Liver (tissue), 9 donors: Measurements from ENCODE around the gene CLASP2. TPM values are rescaled to one million over a fixed set of nuclear protein-coding genes. Genes with fewer than 3 reads are reported as not detected.

Experiments
- DNase-seq: peaks from one replicate; pipeline ENCODE4 v3.0.0-alpha.2; 2017; ENCODE audit warnings: low spot score
- H3K27ac ChIP-seq, 2 donors: one replicate each; pipeline ENCODE4 v1.7.0; 2013; ENCODE audit warnings: inconsistent platforms in 2 of 2, low read length in 2 of 2, control low read depth in 1 of 2, low read depth in 1 of 2, mild to moderate bottlenecking in 1 of 2
- H3K27me3 ChIP-seq, 4 donors: one replicate each; pipeline versions ENCODE4 v1.6.1 to v1.7.0; 2013; ENCODE audit warnings: low read length in 3 of 4, inconsistent platforms in 1 of 4, mild to moderate bottlenecking in 1 of 4, moderate library complexity in 1 of 4; ENCODE audit not compliant: control insufficient read depth in 4 of 4, insufficient read depth in 4 of 4
- H3K36me3 ChIP-seq, 4 donors: one replicate each; pipeline versions ENCODE4 v1.6.1 to v1.7.0; 2013; ENCODE audit warnings: low read length in 3 of 4, mild to moderate bottlenecking in 3 of 4, low read depth in 1 of 4, moderate library complexity in 1 of 4; ENCODE audit not compliant: control insufficient read depth in 4 of 4, insufficient read depth in 3 of 4
- H3K4me1 ChIP-seq, 4 donors: one replicate each; pipeline versions ENCODE4 v1.6.1 to v1.7.0; 2013; ENCODE audit warnings: low read length in 3 of 4, mild to moderate bottlenecking in 3 of 4, moderate library complexity in 1 of 4; ENCODE audit not compliant: control insufficient read depth in 4 of 4, insufficient read depth in 4 of 4
- H3K4me3 ChIP-seq, 3 donors: one replicate each; pipeline versions ENCODE4 v1.6.1 to v1.7.0; 2013; ENCODE audit warnings: low read length in 3 of 3, control low read depth in 1 of 3, low read depth in 1 of 3, mild to moderate bottlenecking in 1 of 3
- H3K9ac ChIP-seq, 2 donors: one replicate each; pipeline ENCODE4 v1.7.0; 2013; ENCODE audit warnings: low read length in 2 of 2, mild to moderate bottlenecking in 2 of 2, moderate library complexity in 2 of 2, control low read depth in 1 of 2, low read depth in 1 of 2
- H3K9me3 ChIP-seq, 4 donors: one replicate each; pipeline versions ENCODE4 v1.6.1 to v1.7.0; 2013; ENCODE audit warnings: low read length in 3 of 4; ENCODE audit not compliant: control insufficient read depth in 4 of 4
- ATF3 ChIP-seq: IDR thresholded peaks from 2 replicates; pipeline ENCODE4 v1.6.1; 2016; ENCODE audit warnings: antibody characterized with exemption
- CTCF ChIP-seq: fragments of 150-350 bp; IDR thresholded peaks from 2 replicates; pipeline ENCODE4 v1.5.1; 2017; ENCODE audit warnings: improper control_type of control experiment, low read depth, low read length; ENCODE audit not compliant: missing input control
- EGR1 ChIP-seq, 2 donors: IDR thresholded peaks; 2 replicates each; pipeline ENCODE4 v1.6.1; 2016 to 2018; ENCODE audit warnings: antibody characterized with exemption in 2 of 2, low read depth in 2 of 2
- FOXA1 ChIP-seq: IDR thresholded peaks from 2 replicates; pipeline ENCODE4 v1.6.1; 2016; ENCODE audit warnings: antibody characterized with exemption
- FOXA2 ChIP-seq: IDR thresholded peaks from 2 replicates; pipeline ENCODE4 v1.6.1; 2016; ENCODE audit warnings: antibody characterized with exemption
- GABPA ChIP-seq, 2 donors: IDR thresholded peaks in 1 of 2; conservative IDR thresholded peaks in 1 of 2; 2 replicates each; pipeline ENCODE4 v1.6.1; 2016; ENCODE audit warnings: antibody characterized with exemption in 2 of 2, mild to moderate bottlenecking in 1 of 2, moderate library complexity in 1 of 2
- HNF4A ChIP-seq, 2 donors: conservative IDR thresholded peaks; 2 replicates each; pipeline ENCODE4 v1.6.1; 2016; ENCODE audit warnings: antibody characterized with exemption in 2 of 2, mild to moderate bottlenecking in 2 of 2
- HNF4G ChIP-seq: IDR thresholded peaks from 2 replicates; pipeline ENCODE4 v1.6.1; 2016; ENCODE audit warnings: antibody characterized with exemption
- JUND ChIP-seq, 2 donors: IDR thresholded peaks; 2 replicates each; pipeline ENCODE4 v1.6.1; 2016; ENCODE audit warnings: antibody characterized with exemption in 2 of 2
- MAX ChIP-seq: IDR thresholded peaks from 2 replicates; pipeline ENCODE4 v1.6.1; 2016; ENCODE audit warnings: antibody characterized with exemption
- NR2F2 ChIP-seq: IDR thresholded peaks from 2 replicates; pipeline ENCODE4 v1.6.1; 2016; ENCODE audit warnings: antibody characterized with exemption
- RAD21 ChIP-seq, 2 donors: IDR thresholded peaks; 2 replicates each; pipeline ENCODE4 v1.6.1; 2016; ENCODE audit warnings: antibody characterized with exemption in 2 of 2, mild to moderate bottlenecking in 2 of 2
- REST ChIP-seq: IDR thresholded peaks from 2 replicates; pipeline ENCODE4 v1.6.1; 2016; ENCODE audit warnings: antibody characterized with exemption, mild to moderate bottlenecking
- RXRA ChIP-seq, 2 donors: IDR thresholded peaks; 2 replicates each; pipeline ENCODE4 v1.6.1; 2017 to 2018; ENCODE audit warnings: antibody characterized with exemption in 2 of 2, mild to moderate bottlenecking in 1 of 2
- SP1 ChIP-seq: IDR thresholded peaks from 2 replicates; pipeline ENCODE4 v1.6.1; 2018; ENCODE audit warnings: antibody characterized with exemption, mild to moderate bottlenecking
- TAF1 ChIP-seq: conservative IDR thresholded peaks from 2 replicates; pipeline ENCODE4 v1.6.1; 2016; ENCODE audit warnings: antibody characterized with exemption, mild to moderate bottlenecking
- YY1 ChIP-seq: IDR thresholded peaks from 2 replicates; pipeline ENCODE4 v1.6.1; 2016; ENCODE audit warnings: antibody characterized with exemption, mild to moderate bottlenecking
- WGBS: extraction: QIAGEN DNeasy Blood & Tissue Kit; methylation state at CpG from one replicate; pipeline ENCODE4 v1.1.7; 2013; 5-methylcytosine and 5-hydroxymethylcytosine counted together
- polyA plus RNA-seq, 2 donors: library from polyadenylated mRNA; stranded (reverse) in 1 of 2; unstranded in 1 of 2; fragments of 200-250 nt in 1 of 2; fragments of >200 nt in 1 of 2; fragmentation: Nextera tagmentation in 1 of 2; extraction: Ambion mirVana in 1 of 2; gene quantifications; one replicate each; pipeline versions ENCODE4 v1.2.1 to v1.2.3, GENCODE V29; 2013 to 2015
- total RNA-seq, 2 donors: library from RNA; depleted of rRNA; stranded (reverse); fragments of >200 nt; gene quantifications; one replicate each; pipeline ENCODE4 v1.2.3, GENCODE V29; 2014
- TF ChIP-seq, protein P1 (sequence below): IDR thresholded peaks from 2 replicates; pipeline ENCODE4 v1.6.1; 2016; ENCODE audit warnings: antibody characterized with exemption
- donor health status: healthy.
- donor health status: healthy.
- donor health status: healthy.
- donor health status: healthy.
- donor health status: healthy.

The CLASP2 gene
- total and polyA plus RNA-seq, 4 donors = 3.7 to 27.6 (median 17.3) TPM

DNA sequence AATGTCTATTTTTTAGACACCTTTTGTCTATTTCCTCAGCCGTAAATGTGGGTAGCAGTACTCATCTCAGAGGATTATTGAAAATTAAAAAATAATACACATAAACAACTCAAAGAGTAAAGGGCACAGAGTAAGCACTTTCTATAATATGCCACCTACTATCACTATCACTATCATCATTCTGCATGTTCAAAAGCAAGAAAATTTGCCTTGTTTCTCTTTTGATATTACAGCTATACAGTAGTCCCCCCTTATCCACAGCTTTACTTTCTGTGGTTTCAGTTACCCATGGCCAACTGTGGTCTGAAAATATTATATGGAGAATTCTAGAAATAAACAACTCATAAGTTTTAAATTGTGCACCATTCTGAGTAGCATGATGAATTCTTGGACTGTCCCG, 27.7 kb downstream of the CLASP2 start:
- WGBS = 98% methylated on average over 2 of the region's 2 CpGs
- no peak overlapping the region for H3K27ac ChIP-seq
- peaks cover 0 to 4% (median 0%) of the 10 kb centered on the region in 4 donors for H3K36me3 ChIP-seq
- no peaks in the 10 kb centered on the region for H3K9me3 ChIP-seq
- no peak for DNase-seq
- H3K27me3 ChIP-seq = no peaks in the 10 kb centered on the region
- TF ChIP-seq HNF4G = no peak
- no peak for TF ChIP-seq RAD21 (IDR thresholded peaks at IDR 0.05)
- no peak for TF ChIP-seq MAX
- TF ChIP-seq HNF4A (conservative IDR thresholded peaks at IDR 0.05) = no peak
- no peak for TF ChIP-seq RXRA (IDR thresholded peaks at IDR 0.05)
- no peak for TF ChIP-seq YY1
- TF ChIP-seq GABPA (IDR thresholded peaks at IDR 0.05 in 1 of 2, conservative IDR thresholded peaks at IDR 0.05 in 1 of 2) = no peak
- TF ChIP-seq EGR1 (IDR thresholded peaks at IDR 0.05; ENCODE audit: low read depth in 2 of 2) = no peak
- no peak for TF ChIP-seq CTCF
- TF ChIP-seq, protein P1, sequence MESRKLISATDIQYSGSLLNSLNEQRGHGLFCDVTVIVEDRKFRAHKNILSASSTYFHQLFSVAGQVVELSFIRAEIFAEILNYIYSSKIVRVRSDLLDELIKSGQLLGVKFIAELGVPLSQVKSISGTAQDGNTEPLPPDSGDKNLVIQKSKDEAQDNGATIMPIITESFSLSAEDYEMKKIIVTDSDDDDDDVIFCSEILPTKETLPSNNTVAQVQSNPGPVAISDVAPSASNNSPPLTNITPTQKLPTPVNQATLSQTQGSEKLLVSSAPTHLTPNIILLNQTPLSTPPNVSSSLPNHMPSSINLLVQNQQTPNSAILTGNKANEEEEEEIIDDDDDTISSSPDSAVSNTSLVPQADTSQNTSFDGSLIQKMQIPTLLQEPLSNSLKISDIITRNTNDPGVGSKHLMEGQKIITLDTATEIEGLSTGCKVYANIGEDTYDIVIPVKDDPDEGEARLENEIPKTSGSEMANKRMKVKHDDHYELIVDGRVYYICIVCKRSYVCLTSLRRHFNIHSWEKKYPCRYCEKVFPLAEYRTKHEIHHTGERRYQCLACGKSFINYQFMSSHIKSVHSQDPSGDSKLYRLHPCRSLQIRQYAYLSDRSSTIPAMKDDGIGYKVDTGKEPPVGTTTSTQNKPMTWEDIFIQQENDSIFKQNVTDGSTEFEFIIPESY = no peak
- no peak for TF ChIP-seq SP1
- no peak for TF ChIP-seq FOXA2
- no peak for TF ChIP-seq FOXA1
- TF ChIP-seq TAF1 = no peak
- TF ChIP-seq ATF3 = no peak
- no peak for TF ChIP-seq NR2F2
- H3K4me3 ChIP-seq = no peak overlapping the region
- H3K4me1 ChIP-seq = no peaks in the 10 kb centered on the region
- no peak overlapping the region for H3K9ac ChIP-seq

DNA sequence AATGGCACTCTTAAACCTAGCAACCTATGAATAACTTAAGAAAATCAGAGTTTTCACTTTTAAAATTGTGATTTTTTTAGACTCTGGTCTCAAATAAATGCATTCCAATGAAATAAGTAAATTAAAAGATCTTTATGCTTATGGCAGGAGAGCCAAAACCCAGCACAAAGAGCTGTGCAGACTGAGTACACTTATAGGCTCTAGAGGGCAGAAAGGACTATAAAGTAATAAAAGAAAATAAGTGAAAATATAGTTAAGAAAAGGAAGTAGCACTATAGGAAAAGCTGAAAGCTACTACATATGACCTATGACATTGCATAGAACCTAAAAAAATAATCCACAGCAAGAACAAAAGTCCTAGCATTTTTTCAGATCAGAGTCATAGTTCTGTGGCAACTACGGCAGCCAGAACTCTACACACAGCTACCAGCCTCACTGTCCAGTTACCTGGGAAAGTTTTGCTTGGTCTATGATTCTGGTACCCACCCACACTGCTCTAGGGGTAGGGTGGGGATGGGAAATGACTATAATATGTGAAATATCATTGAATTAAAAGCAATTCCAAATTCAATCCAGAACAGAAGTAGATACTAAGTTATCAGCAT, 30.5 kb downstream of the CLASP2 start:
- no peak overlapping the region for H3K9ac ChIP-seq
- no peak overlapping the region for H3K4me3 ChIP-seq
- 93% methylated on average over 1 of the region's 1 CpG for WGBS
- DNase-seq = no peak
- no peaks in the 10 kb centered on the region for H3K27me3 ChIP-seq
- peaks cover 0 to 5% (median 3%) of the 10 kb centered on the region in 4 donors for H3K4me1 ChIP-seq
- H3K9me3 ChIP-seq = no peaks in the 10 kb centered on the region
- no peak overlapping the region for H3K27ac ChIP-seq
- H3K36me3 ChIP-seq = peaks cover 0 to 5% (median 0%) of the 10 kb centered on the region in 4 donors
- no peak for TF ChIP-seq FOXA1
- no peak for TF ChIP-seq CTCF
- no peak for TF ChIP-seq TAF1
- TF ChIP-seq HNF4G = no peak
- no peak for TF ChIP-seq MAX
- TF ChIP-seq, protein P1 = no peak
- no peak for TF ChIP-seq JUND (IDR thresholded peaks at IDR 0.05)
- TF ChIP-seq FOXA2 = no peak
- no peak for TF ChIP-seq REST
- TF ChIP-seq GABPA (IDR thresholded peaks at IDR 0.05 in 1 of 2, conservative IDR thresholded peaks at IDR 0.05 in 1 of 2) = no peak
- no peak for TF ChIP-seq YY1
- no peak for TF ChIP-seq RXRA (IDR thresholded peaks at IDR 0.05)
- no peak for TF ChIP-seq ATF3
- no peak for TF ChIP-seq NR2F2
